Body of pancreas (tissue), 4 donors: ENCODE measurements around the gene CCL4.

Source experiments
- POLR2A ChIP-seq, 3 donors: fragments of 450-650 bp; IDR thresholded peaks; one replicate each; pipeline ENCODE4 v1.6.1; 2016; ENCODE audit warnings: antibody characterized with exemption in 3 of 3, mild to moderate bottlenecking in 2 of 3
- TF ChIP-seq, protein P1 (sequence below), 7 experiments: fragments of 450-650 bp in 4 of 7; fragments of 200-600 bp in 3 of 7; sonication (generic) in 3 of 7; IDR thresholded peaks; one replicate each; pipeline ENCODE4 v1.5.1; 2016 to 2019; ENCODE audit warnings: antibody characterized with exemption in 7 of 7

- TF ChIP-seq, protein P1, sequence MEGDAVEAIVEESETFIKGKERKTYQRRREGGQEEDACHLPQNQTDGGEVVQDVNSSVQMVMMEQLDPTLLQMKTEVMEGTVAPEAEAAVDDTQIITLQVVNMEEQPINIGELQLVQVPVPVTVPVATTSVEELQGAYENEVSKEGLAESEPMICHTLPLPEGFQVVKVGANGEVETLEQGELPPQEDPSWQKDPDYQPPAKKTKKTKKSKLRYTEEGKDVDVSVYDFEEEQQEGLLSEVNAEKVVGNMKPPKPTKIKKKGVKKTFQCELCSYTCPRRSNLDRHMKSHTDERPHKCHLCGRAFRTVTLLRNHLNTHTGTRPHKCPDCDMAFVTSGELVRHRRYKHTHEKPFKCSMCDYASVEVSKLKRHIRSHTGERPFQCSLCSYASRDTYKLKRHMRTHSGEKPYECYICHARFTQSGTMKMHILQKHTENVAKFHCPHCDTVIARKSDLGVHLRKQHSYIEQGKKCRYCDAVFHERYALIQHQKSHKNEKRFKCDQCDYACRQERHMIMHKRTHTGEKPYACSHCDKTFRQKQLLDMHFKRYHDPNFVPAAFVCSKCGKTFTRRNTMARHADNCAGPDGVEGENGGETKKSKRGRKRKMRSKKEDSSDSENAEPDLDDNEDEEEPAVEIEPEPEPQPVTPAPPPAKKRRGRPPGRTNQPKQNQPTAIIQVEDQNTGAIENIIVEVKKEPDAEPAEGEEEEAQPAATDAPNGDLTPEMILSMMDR (IDR thresholded peaks at IDR 0.05): no peak
- TF ChIP-seq POLR2A (IDR thresholded peaks at IDR 0.05): no peak
Observed at GRCh38 chr17:36057911-36058310, 45.7 kb upstream of the CCL4 start.
